ENCODE data around the gene HDAC2.

HDAC2 gene

DNA sequence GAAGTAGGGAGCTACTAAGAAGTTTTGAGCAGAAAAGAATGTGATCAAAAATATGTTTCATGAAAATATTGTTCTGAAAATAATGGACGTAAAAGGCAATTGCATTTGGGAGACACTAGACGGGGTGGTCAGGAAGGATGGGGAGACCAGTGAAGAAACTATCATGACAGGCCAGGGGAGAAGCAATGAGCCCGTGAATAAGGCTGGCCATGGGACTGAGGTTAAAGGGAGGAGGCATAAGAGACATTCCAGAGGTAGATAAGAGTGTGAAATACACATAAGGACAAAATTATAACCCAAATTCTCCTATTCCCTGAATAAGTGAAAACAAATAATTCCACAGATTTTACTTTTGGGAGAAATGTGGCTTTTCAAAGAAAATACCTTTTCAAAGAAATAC lies 62.1 kb downstream of the HDAC2 start:
- no peak for FAIRE-seq

DNA sequence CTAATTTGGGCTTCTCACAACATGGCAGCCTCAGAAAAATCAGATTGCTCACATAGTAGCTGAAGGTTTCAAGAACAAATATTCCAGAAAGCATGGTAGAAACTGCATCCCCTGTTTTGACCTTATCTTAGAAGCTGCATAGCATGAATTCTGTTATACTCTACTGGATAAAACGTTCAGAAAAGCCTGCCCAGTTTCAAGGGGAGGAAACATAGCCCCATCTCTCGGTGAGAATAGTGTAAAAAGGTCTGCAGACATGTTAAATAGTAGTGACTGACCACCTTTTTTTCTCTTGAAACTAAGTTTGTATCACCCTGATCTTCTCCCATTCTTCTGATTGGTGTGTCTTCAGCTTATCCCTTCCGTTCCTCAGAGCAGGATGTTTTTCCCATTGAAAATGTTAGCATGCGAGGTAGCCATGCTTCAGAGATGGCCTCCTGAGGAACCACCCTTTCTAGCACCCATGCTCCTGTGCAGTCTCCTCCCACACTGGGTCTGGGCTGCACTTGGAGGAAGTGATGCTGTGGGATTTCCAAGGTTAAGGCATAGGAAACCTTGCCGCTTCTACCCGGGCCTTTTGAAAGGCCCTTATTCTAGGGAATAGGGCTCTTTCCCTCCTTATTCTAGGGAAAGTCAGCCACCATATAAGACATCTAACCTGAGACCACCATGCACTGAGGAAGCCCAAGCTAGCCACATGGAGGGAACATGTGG lies 63.7 kb downstream of the HDAC2 start:
- no peak for FAIRE-seq

DNA sequence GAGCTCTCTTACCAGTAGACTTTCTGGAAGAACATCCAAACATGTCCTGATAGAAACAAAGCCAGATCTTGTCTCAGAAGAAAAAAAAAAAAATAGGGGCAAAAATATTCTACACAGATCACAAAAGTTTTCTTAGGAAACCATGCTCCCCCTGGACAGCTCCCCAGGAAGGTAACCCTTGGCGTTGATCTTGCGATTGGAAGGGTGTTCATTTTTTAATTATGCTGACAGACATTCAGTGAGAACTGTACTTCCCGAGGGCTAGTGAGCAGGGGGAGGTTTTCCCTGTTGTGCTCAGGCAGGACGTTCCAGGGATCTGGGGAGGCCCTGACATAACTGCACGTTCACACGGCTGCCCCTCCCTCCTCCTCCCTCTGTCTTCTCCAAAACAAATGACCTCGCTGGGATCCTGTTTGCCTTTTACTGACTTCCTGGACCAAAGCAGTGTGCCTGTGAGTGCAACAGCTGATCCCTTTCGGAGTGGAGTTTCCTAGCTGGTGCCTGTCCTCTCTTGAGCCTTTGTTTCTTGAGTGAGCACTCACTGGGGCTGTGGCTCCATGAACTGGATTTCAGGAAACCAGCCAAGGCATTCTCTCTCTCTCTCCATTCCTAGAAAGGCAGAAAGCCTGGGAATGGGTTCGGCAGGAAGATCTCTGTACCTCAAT lies 67.2 kb downstream of the HDAC2 start:
- no peak for FAIRE-seq

DNA sequence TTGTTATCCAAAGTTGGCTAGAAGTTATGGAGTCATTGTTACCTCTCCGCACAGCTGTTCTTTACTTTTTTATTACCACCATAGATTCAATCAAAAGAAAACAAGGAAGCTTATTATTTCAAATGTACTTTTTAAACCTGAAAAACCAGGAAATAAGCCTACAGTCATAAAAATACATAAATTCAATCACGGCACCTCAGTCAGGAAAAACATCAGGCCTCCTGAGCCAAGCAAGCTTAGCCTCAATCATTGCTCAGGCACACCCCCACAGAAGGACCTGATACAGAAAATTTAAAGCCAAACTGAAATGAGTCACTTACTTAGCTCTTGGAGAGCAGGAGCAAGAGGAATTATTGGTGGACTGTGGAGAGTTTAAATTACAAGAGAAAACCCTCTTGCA lies 69.5 kb downstream of the HDAC2 start:
- no peak for FAIRE-seq

DNA sequence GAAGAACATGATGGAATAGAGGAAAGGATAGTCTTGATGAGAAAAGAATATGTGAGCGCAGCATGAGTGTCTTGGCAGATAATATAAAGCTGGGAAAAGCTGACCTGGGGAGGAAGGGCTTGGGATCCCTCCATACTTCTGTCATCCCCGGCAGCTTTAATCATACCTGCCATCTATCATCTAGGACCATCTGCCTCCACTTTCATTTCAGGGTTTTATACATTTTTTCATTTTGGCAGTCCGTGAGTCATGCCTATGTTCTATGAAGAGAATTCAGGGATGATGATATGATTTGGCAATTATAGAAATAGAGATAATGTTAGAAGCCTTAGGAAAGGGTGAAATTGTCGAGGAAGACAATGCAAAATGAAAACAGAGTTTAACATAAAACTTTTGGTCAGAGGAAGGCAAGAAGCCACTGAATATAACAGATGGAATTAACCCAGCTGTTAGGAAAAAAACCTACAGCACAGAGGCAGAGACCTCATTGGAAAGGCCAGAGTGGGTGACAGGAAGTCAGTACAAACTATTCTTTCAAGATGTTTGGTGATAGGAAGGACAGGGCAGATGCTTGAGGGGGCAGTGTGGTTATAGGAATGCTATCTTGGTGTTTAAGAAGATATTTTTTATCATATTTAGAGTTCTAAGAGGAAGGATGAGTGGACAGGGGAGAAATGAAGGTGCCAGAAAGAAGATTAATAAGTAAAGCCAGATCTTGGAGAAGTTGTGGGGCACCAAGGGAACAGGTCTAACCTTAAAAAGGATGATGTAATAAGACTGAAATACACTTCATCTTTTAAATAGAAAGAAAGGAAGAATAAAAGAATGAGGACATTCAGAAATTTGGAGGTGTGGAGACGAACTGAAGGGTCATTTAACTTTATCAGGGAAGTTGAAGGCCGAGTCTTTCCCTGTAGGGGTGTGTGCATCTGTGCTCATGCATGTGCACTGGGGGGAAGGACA lies 76.0 kb downstream of the HDAC2 start:
- no peak for FAIRE-seq

DNA sequence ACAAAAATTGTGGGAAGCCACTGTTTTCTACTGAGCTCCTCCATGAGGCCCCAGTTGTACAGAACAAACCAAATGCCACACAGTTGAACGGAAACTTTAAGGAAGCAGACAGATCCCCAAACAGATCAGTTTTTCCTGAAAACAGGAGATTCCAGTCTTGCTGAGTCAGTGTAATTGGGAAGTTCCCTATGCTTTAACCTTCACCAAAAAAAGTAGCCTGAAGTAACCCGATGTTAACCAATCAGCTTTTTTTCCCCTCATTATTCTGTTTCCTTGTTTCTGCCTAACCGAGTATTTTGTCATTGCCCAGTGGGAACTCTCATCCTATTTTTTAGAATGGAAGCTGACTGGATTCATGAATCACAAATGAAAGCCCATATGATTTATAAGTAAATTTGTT lies 77.1 kb downstream of the HDAC2 start:
- FAIRE-seq = no peak

DNA sequence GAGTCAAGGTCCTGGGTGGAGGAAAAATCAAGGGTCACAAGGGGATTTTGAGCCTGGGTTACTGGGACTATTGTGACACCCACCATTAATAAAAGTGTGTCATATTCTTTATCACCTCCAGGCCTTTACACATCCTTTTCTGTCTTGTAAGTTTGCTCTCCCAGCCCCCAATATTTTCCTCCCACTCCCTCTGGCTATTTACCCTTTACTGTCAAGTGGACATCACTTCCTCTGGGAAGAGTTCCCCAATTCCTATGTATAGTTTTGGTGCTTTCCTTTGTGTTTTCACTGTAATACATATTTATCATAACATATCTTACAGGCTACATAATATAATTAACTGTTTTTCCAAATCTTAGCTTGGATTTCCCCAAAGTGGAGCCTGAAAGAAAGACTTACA lies 77.5 kb downstream of the HDAC2 start:
- no peak for FAIRE-seq

GRCh38 chr6:113888956-113889630 lies 81.9 kb downstream of the HDAC2 start:
- no peak for FAIRE-seq

DNA sequence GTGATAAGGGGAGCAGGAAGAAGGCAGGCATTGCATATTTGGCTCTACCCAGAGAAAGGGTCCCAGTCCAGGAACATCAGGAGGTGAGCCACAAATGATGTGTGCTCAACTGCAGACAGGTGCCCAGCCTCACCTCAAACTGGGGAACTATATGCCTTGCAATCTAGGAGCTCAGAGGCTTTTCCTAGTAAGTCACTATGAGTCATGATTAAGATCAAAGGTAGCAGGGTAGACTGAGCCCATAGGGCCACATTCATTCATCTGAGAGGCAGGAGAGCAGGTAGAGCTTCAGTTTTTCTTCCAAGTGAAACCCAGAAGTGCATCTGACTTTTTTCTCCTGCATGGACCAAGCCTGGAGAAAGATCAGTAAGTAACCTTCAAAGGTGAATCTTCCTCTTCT lies 82.5 kb downstream of the HDAC2 start:
- FAIRE-seq = no peak

DNA sequence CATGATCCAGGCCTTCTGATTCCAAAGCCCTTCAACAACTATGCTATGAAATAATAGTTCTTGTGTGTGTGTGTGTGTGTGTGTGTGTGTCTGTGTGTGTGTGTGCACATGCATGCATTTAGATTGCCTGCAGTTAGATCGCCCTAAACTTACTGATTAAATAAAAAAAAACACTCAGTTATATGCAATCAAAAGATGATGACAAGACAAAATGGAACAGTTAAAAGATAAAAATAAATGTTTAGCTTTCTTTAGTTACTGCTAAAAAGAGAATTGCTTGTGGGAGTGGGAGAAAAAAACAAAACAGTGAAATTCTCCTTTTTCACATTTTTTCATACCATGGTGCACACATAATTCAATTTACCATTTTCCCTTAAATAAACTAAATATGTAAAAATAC lies 84.4 kb downstream of the HDAC2 start:
- no peak for FAIRE-seq

DNA sequence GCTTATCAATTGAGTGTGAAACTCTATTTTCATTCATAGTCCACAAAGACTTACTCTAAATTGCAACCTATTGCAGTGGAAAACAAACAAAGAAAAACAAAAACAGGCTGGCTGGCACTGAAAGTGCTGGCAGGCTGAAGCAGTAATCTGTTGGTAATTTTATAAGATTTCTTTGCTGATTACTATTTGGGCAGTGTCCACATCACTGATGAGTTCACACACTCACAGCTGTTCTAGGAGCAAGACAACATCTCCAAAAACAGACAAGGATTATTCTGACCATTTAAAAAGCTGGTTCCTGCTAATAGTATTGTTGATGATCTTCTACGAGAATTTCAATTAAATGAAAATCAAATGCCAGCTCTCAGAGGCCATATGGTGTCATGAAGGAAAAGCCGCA lies 86.9 kb downstream of the HDAC2 start:
- no peak for FAIRE-seq
